Measurements from ENCODE around the gene MRPL34.

DNA sequence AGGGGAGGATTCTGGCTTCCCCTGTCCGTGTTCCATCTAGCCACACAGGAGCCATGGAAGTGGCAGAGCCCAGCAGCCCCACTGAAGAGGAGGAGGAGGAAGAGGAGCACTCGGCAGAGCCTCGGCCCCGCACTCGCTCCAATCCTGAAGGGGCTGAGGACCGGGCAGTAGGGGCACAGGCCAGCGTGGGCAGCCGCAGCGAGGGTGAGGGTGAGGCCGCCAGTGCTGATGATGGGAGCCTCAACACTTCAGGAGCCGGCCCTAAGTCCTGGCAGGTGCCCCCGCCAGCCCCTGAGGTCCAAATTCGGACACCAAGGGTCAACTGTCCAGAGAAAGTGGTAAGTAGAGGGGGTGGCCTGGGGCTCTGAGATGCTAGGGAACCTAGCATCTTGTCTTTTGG is 36.9 kb upstream of the MRPL34 start:
- TF ChIP-seq, protein P1, sequence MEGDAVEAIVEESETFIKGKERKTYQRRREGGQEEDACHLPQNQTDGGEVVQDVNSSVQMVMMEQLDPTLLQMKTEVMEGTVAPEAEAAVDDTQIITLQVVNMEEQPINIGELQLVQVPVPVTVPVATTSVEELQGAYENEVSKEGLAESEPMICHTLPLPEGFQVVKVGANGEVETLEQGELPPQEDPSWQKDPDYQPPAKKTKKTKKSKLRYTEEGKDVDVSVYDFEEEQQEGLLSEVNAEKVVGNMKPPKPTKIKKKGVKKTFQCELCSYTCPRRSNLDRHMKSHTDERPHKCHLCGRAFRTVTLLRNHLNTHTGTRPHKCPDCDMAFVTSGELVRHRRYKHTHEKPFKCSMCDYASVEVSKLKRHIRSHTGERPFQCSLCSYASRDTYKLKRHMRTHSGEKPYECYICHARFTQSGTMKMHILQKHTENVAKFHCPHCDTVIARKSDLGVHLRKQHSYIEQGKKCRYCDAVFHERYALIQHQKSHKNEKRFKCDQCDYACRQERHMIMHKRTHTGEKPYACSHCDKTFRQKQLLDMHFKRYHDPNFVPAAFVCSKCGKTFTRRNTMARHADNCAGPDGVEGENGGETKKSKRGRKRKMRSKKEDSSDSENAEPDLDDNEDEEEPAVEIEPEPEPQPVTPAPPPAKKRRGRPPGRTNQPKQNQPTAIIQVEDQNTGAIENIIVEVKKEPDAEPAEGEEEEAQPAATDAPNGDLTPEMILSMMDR (IDR thresholded peaks at IDR 0.05), result no peak
- TF ChIP-seq SIN3A (IDR thresholded peaks at IDR 0.05; ENCODE audit: borderline replicate concordance, insufficient read depth, low read depth, low read length) (no peak), POLR2AphosphoS5 (IDR thresholded peaks at IDR 0.05; ENCODE audit: low read depth, low read length) (no peak), TCF7L2 (IDR thresholded peaks at IDR 0.05; ENCODE audit: low read depth, low read length) (no peak)
- TF ChIP-seq, protein P2, sequence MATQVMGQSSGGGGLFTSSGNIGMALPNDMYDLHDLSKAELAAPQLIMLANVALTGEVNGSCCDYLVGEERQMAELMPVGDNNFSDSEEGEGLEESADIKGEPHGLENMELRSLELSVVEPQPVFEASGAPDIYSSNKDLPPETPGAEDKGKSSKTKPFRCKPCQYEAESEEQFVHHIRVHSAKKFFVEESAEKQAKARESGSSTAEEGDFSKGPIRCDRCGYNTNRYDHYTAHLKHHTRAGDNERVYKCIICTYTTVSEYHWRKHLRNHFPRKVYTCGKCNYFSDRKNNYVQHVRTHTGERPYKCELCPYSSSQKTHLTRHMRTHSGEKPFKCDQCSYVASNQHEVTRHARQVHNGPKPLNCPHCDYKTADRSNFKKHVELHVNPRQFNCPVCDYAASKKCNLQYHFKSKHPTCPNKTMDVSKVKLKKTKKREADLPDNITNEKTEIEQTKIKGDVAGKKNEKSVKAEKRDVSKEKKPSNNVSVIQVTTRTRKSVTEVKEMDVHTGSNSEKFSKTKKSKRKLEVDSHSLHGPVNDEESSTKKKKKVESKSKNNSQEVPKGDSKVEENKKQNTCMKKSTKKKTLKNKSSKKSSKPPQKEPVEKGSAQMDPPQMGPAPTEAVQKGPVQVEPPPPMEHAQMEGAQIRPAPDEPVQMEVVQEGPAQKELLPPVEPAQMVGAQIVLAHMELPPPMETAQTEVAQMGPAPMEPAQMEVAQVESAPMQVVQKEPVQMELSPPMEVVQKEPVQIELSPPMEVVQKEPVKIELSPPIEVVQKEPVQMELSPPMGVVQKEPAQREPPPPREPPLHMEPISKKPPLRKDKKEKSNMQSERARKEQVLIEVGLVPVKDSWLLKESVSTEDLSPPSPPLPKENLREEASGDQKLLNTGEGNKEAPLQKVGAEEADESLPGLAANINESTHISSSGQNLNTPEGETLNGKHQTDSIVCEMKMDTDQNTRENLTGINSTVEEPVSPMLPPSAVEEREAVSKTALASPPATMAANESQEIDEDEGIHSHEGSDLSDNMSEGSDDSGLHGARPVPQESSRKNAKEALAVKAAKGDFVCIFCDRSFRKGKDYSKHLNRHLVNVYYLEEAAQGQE (IDR thresholded peaks at IDR 0.05; ENCODE audit: insufficient read depth in 1 of 2, low read depth in 2 of 2, low read length in 1 of 2), result no peak
